Kidney (tissue), 14 donors: ENCODE measurements around the gene RPE. TPM values are rescaled to one million over a fixed set of nuclear protein-coding genes. Genes with fewer than 3 reads are reported as not detected.

ENCODE experiments used
- DNase-seq, 5 donors: peaks; one replicate each; pipeline ENCODE4 v3.0.0-alpha.2; 2013 to 2020
- FAIRE-seq: peaks from 2 replicates; lab custom pipeline; 2012; peaks lifted over from hg19 to GRCh38; lab: Jason Lieb, UNC
- H3K27ac ChIP-seq, 2 donors: one replicate each; pipeline ENCODE4 v1.7.0; 2013; ENCODE audit warnings: low read depth in 2 of 2, low read length in 2 of 2, inconsistent platforms in 1 of 2
- H3K27me3 ChIP-seq: one replicate; pipeline ENCODE4 v1.7.1; 2013; ENCODE audit warnings: low read length, inconsistent platforms; ENCODE audit not compliant: control insufficient read depth, insufficient read depth
- H3K36me3 ChIP-seq, 3 donors: one replicate each; pipeline versions ENCODE4 v1.7.0 to v1.7.1; 2013; ENCODE audit warnings: low read length in 3 of 3, control low read depth in 1 of 3, inconsistent platforms in 1 of 3; ENCODE audit not compliant: insufficient read depth in 3 of 3, control insufficient read depth in 2 of 3
- H3K4me1 ChIP-seq, 3 donors: one replicate each; pipeline versions ENCODE4 v1.7.0 to v1.7.1; 2013; ENCODE audit warnings: low read length in 3 of 3, inconsistent platforms in 1 of 3, low read depth in 1 of 3; ENCODE audit not compliant: control insufficient read depth in 2 of 3, insufficient read depth in 2 of 3
- H3K4me3 ChIP-seq, 3 donors: one replicate each; pipeline versions ENCODE4 v1.7.0 to v1.8.1; 2013; ENCODE audit warnings: low read length in 3 of 3, control low read depth in 1 of 3, inconsistent platforms in 1 of 3
- H3K9ac ChIP-seq, 3 donors: one replicate each; pipeline versions ENCODE4 v1.7.0 to v1.7.1; 2013; ENCODE audit warnings: low read length in 3 of 3, control low read depth in 1 of 3, inconsistent platforms in 1 of 3
- H3K9me3 ChIP-seq, 3 donors: one replicate each; pipeline versions ENCODE4 v1.7.0 to v1.7.1; 2013; ENCODE audit warnings: low read length in 3 of 3, control low read depth in 1 of 3, inconsistent platforms in 1 of 3; ENCODE audit not compliant: control insufficient read depth in 2 of 3, insufficient read depth in 1 of 3
- intact Hi-C: fragments of 100-400 bp; cut with DNase I; formaldehyde crosslinking; loops from one replicate; pipeline ENCODE4 v1.11.1; 2022
- polyA plus RNA-seq: library from polyadenylated mRNA; stranded (reverse); fragments of 350-450 nt; fragmentation: Illumina TruSeq; extraction: RNeasy Lipid Tissue Mini Kit (QIAGEN cat#74804); gene quantifications from one replicate; pipeline ENCODE4 v1.2.3, GENCODE V29; 2014; ENCODE audit warnings: low read depth, low replicate concordance; ENCODE audit not compliant: insufficient read depth
- total RNA-seq: library from RNA; stranded (reverse); fragmentation: NEBNext Ultra II Directional; extraction: Animal tissue kit (Norgen Biotek cat#: 25700); gene quantifications from one replicate; pipeline ENCODE4 v1.2.1, GENCODE V29; 2021
- TF ChIP-seq, protein P1 (sequence below): IDR thresholded peaks from 3 replicates; pipeline ENCODE4 v1.5.1; 2012; ENCODE audit warnings: mild to moderate bottlenecking, moderate library complexity, borderline replicate concordance; ENCODE audit not compliant: insufficient read depth; ENCODE audit errors: extremely low read depth
- donor health status: control.
- donor health status: control.
- donor health status: control.
- donor health status: control.
- donor health status: control.
- donor health status: DM: yes; HTN: yes; CAD: no.
- donor health status: Normal renal cell carcinoma (clear cell type).

The RPE gene
- total and polyA plus RNA-seq, 2 donors from 2014 or later, result 33.3 to 56.7 TPM

DNA sequence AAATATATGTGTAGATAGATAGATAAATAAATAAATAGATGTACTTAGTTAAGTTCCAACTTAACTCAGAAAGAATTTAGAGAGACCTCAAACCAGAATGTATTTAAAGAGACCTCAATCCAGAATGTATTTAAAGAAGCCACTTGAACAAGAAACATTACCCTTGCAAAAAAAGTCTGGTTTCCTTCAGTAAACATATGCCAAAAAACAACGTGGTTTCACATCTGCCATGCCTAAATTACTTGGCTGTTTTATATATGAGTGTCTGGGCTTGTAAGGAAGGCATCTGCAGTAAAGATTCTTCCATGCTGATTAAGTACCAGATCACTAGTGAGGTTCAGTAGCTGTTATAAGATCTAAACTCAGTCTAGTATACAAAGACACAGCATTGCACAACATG is 29.1 kb upstream of the RPE start:
- Histone ChIP-seq H3K4me3 (no peak overlapping the region), H3K27me3 (no peaks in the 10 kb centered on the region), H3K36me3 (no peaks in the 10 kb centered on the region), H3K9me3 (no peaks in the 10 kb centered on the region), H3K4me1 (no peaks in the 10 kb centered on the region), H3K27ac (no peak overlapping the region), H3K9ac (no peak overlapping the region)
- intact Hi-C loops, result no loop called here
- FAIRE-seq (no peak), DNase-seq (no peak)
- TF ChIP-seq, protein P1, sequence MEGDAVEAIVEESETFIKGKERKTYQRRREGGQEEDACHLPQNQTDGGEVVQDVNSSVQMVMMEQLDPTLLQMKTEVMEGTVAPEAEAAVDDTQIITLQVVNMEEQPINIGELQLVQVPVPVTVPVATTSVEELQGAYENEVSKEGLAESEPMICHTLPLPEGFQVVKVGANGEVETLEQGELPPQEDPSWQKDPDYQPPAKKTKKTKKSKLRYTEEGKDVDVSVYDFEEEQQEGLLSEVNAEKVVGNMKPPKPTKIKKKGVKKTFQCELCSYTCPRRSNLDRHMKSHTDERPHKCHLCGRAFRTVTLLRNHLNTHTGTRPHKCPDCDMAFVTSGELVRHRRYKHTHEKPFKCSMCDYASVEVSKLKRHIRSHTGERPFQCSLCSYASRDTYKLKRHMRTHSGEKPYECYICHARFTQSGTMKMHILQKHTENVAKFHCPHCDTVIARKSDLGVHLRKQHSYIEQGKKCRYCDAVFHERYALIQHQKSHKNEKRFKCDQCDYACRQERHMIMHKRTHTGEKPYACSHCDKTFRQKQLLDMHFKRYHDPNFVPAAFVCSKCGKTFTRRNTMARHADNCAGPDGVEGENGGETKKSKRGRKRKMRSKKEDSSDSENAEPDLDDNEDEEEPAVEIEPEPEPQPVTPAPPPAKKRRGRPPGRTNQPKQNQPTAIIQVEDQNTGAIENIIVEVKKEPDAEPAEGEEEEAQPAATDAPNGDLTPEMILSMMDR, result no peak

DNA sequence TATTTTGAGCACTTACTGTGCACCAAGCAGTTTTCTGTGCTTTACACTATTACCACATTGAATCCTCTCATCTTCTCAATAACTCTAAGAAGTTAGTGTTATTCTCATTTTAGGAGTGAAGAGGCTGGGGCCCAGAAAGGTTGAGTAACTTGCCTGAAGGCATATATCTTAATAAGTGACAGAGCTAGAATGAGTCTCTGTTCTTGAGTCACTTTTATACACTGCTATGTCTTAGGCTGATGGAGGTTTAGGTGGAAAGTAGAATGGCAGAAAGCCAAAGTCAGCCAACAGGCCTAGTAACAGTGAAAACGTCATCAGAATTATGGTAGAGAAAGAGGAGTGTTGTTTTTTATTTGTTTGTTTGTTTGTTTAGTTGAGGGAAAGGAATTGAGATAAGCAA is 27.9 kb upstream of the RPE start:
- FAIRE-seq (no peak), DNase-seq (no peak)
- TF ChIP-seq, protein P1, result no peak
- no peak overlapping the region for H3K4me3 ChIP-seq
- H3K36me3 ChIP-seq, result no peaks in the 10 kb centered on the region
- H3K27ac ChIP-seq, result no peak overlapping the region
- no peaks in the 10 kb centered on the region for H3K4me1 ChIP-seq
- intact Hi-C loops, result no loop called here
- no peaks in the 10 kb centered on the region for H3K9me3 ChIP-seq
- no peak overlapping the region for H3K9ac ChIP-seq
- H3K27me3 ChIP-seq, result no peaks in the 10 kb centered on the region

DNA sequence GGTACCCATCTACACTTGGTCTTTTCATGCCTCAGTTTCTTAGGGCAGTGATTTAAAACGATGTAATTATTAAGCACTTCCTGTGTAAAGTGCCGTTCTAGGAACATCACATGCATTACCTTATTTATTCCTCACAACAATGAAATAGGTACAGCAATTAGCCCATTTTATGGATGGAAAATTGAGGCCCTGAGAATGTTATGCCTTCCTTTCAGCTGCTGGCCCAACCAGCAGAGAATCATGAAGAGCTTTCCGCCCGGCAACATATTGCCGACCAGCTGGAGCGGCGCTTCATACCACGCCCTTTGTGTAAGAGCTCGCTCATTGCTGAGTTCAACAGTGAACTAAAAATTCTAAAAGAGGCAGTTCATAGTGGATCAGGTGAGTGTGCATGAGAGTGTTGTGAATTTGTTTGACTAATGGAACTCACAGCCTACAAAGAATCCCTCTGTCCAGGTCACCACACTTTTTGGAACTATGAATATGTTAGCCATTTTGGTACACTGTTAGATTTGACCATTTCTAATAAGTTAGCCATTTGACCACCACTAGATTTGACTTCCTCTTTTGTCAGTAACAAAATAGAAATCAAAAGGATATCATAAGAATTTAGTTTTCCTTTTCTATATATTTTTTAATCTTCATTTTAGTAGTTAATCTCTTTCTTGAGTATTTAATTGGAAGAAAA is 25.6 kb upstream of the RPE start:
- Histone ChIP-seq H3K9ac (no peak overlapping the region), H3K4me3 (no peak overlapping the region), H3K9me3 (no peaks in the 10 kb centered on the region), H3K36me3 (no peaks in the 10 kb centered on the region), H3K27me3 (no peaks in the 10 kb centered on the region), H3K27ac (no peak overlapping the region), H3K4me1 (no peaks in the 10 kb centered on the region)
- FAIRE-seq (no peak), DNase-seq (no peak)
- TF ChIP-seq, protein P1, result no peak
- intact Hi-C loops, result no loop called here
